ENCODE data around the gene SP5. TPM values are rescaled to one million over a fixed set of nuclear protein-coding genes. Genes with fewer than 3 reads are reported as not detected.

SP5 gene
- total and polyA plus RNA-seq, 2 donors (not counting 3 experiments of a cell fraction or from before 2014, with no cell fraction given) = not detected

- ChIA-PET POLR2A (no interaction called here), CTCF (no interaction called here)
Observed at GRCh38 chr2:170766693-170767092, 51.6 kb downstream of the SP5 start.

More at GRCh38 chr2:170766693-170767092, 51.6 kb downstream of the SP5 start:
- no peak overlapping the region for H2AFZ ChIP-seq (ENCODE audit: low read depth, low read length)
- intact Hi-C loops (cut with micrococcal nuclease) = no loop called here
- BruUV-seq (replicated peaks) = no TSS peak
- TF ChIP-seq MYC (IDR thresholded peaks at IDR 0.05; ENCODE audit: low read depth, low read length) (no peak), POLR2AphosphoS5 (IDR thresholded peaks at IDR 0.05; ENCODE audit: insufficient read depth, low read depth, low read length) (no peak), GATA2 (IDR thresholded peaks at IDR 0.05; ENCODE audit: insufficient read depth, insufficient read length, low read depth, low read length) (no peak), POLR2A (IDR thresholded peaks at IDR 0.05; ENCODE audit: low read depth, low read length) (no peak), EZH2 (IDR thresholded peaks at IDR 0.05; ENCODE audit: borderline replicate concordance, low read depth, low read length, severe bottlenecking) (no peak), FOS (IDR thresholded peaks at IDR 0.05; ENCODE audit: borderline replicate concordance, insufficient read depth, low read length) (no peak), JUN (IDR thresholded peaks at IDR 0.05; ENCODE audit: borderline replicate concordance, insufficient read depth, insufficient read length, low read depth) (no peak)
- TF ChIP-seq, protein P1, sequence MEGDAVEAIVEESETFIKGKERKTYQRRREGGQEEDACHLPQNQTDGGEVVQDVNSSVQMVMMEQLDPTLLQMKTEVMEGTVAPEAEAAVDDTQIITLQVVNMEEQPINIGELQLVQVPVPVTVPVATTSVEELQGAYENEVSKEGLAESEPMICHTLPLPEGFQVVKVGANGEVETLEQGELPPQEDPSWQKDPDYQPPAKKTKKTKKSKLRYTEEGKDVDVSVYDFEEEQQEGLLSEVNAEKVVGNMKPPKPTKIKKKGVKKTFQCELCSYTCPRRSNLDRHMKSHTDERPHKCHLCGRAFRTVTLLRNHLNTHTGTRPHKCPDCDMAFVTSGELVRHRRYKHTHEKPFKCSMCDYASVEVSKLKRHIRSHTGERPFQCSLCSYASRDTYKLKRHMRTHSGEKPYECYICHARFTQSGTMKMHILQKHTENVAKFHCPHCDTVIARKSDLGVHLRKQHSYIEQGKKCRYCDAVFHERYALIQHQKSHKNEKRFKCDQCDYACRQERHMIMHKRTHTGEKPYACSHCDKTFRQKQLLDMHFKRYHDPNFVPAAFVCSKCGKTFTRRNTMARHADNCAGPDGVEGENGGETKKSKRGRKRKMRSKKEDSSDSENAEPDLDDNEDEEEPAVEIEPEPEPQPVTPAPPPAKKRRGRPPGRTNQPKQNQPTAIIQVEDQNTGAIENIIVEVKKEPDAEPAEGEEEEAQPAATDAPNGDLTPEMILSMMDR (IDR thresholded peaks at IDR 0.05; ENCODE audit: extremely low read depth in 1 of 2, insufficient read depth in 1 of 2, low read depth in 1 of 2, low read length in 2 of 2) = no peak
- TF ChIP-seq, protein P2, sequence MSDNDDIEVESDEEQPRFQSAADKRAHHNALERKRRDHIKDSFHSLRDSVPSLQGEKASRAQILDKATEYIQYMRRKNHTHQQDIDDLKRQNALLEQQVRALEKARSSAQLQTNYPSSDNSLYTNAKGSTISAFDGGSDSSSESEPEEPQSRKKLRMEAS (IDR thresholded peaks at IDR 0.05; ENCODE audit: insufficient read depth, insufficient read length) = no peak
- no peaks in the 10 kb centered on the region for H3K79me2 ChIP-seq (ENCODE audit: control insufficient read depth, insufficient read depth, low read length)
- H3K9ac ChIP-seq (replicated peaks; ENCODE audit: extremely low read depth, insufficient read depth, low read length) = no peak overlapping the region
- H3K9me1 ChIP-seq (replicated peaks; ENCODE audit: control insufficient read depth, extremely low read depth, insufficient read depth, low read length) = no peaks in the 10 kb centered on the region
- no peak for FAIRE-seq
- no peaks in the 10 kb centered on the region for H4K20me1 ChIP-seq (replicated peaks; ENCODE audit: control insufficient read depth, extremely low read depth, insufficient read depth, low read length)
- no peak overlapping the region for H3K27ac ChIP-seq (ENCODE audit: insufficient read depth, low read depth, low read length)
- no peaks in the 10 kb centered on the region for H3K36me3 ChIP-seq (ENCODE audit: control insufficient read depth in 2 of 2, extremely low read depth in 1 of 2, insufficient read depth in 2 of 2, low read length in 2 of 2)
- peaks cover 6% of the 10 kb centered on the region for H3K4me1 ChIP-seq (ENCODE audit: control insufficient read depth, extremely low read depth, insufficient read depth, low read length)
- no peak overlapping the region for H3K4me2 ChIP-seq (ENCODE audit: insufficient read depth, low read length)
- DNase-seq (ENCODE audit: low read depth, low spot score) = no peak
- no peaks in the 10 kb centered on the region for H3K9me3 ChIP-seq (replicated peaks; ENCODE audit: control insufficient read depth, insufficient read depth, low read length)
- no peak overlapping the region for H3K4me3 ChIP-seq (replicated peaks in 1 of 3; ENCODE audit: insufficient read depth in 1 of 3, low read depth in 1 of 3, low read length in 3 of 3)
- peaks cover 7 to 23% of the 10 kb centered on the region in 2 experiments for H3K27me3 ChIP-seq (ENCODE audit: control insufficient read depth in 2 of 2, insufficient read depth in 2 of 2, low read length in 2 of 2)
- dilution Hi-C loops (cut with MboI; ENCODE audit: extremely low pct_ligation_motif_present, low sequenced_read_pairs) = no loop called here

Small RNA genes lying within 50 kb of the gene (small RNA-seq; reads per million reads assigned to genes)
- gene RF02271 (ENCODE audit: insufficient read depth, insufficient read length, low read depth, low replicate concordance) = not detected

Other genes with a start within 250 kb of the SP5 start
- not detected in 2 replicates for gene ERICH2, start 55.0 kb downstream of the SP5 start, total RNA-seq
- not detected in 2 replicates for gene ERICH2, start 55.0 kb downstream of the SP5 start, polyA plus RNA-seq
- gene GAD1, start 101.5 kb downstream of the SP5 start, total RNA-seq = 0.60 TPM in 1 of 2 replicates, not detected in the other
- gene GAD1, start 101.5 kb downstream of the SP5 start, polyA plus RNA-seq = 0.62 and 0.64 TPM in 2 replicates
- gene GORASP2, start 213.9 kb downstream of the SP5 start, total RNA-seq = 93.7 and 104 TPM in 2 replicates
- 245 and 279 TPM in 2 replicates for gene GORASP2, start 213.9 kb downstream of the SP5 start, polyA plus RNA-seq

All from endothelial cell of umbilical vein (primary cell).